SK-N-SH treated with all-trans-retinoic acid at 6 μM for 48 hours (cell line): ENCODE results near the gene RNF112.

Source experiments
- ARNTL ChIP-seq: fragments of 450-650 bp; formaldehyde crosslinking; IDR thresholded peaks from 2 replicates; pipeline ENCODE4 v1.5.0; 2020; ENCODE audit warnings: low read depth, mild to moderate bottlenecking, moderate library complexity, borderline replicate concordance
- ESRRG ChIP-seq: fragments of 250-450 bp; sonication (Bioruptor Pico); IDR thresholded peaks from 2 replicates; pipeline ENCODE4 v1.6.1; 2021; ENCODE audit warnings: mild to moderate bottlenecking
- OSR1 ChIP-seq: fragments of 250-450 bp; sonication (Bioruptor Pico); IDR thresholded peaks from 2 replicates; pipeline ENCODE4 v1.8.0; 2022; ENCODE audit warnings: moderate library complexity, mild to moderate bottlenecking, inconsistent platforms
- TCF4 ChIP-seq: fragments of 250-450 bp; sonication (Bioruptor Pico); IDR thresholded peaks from 2 replicates; pipeline ENCODE4 v1.8.0; 2021; ENCODE audit warnings: mild to moderate bottlenecking, moderate library complexity, borderline replicate concordance
- ZC3H10 ChIP-seq: fragments of 250-450 bp; sonication (Bioruptor Pico); IDR thresholded peaks from 2 replicates; pipeline ENCODE4 v1.5.1; 2021; ENCODE audit warnings: mild to moderate bottlenecking, moderate library complexity
- ZFP3 ChIP-seq: fragments of 250-450 bp; sonication (Bioruptor Pico); IDR thresholded peaks from 2 replicates; pipeline ENCODE4 v1.5.0; 2020; ENCODE audit warnings: mild to moderate bottlenecking, moderate library complexity
- ZNF565 ChIP-seq: fragments of 450-650 bp; formaldehyde crosslinking; conservative IDR thresholded peaks from 2 replicates; pipeline ENCODE4 v1.5.0; 2020; ENCODE audit warnings: low read depth, mild to moderate bottlenecking, moderate library complexity
- TF ChIP-seq, protein P1 (sequence below): fragments of 250-450 bp; sonication (Bioruptor Pico); IDR thresholded peaks from 2 replicates; pipeline ENCODE4 v1.8.0; 2020; ENCODE audit warnings: mild to moderate bottlenecking, moderate library complexity, borderline replicate concordance

GRCh38 chr17:19461116-19461515, 50.1 kb downstream of the RNF112 start:
- TF ChIP-seq ZC3H10 (CRISPR knock-in tag) (no peak), TCF4 (CRISPR knock-in tag) (no peak), ZFP3 (CRISPR knock-in tag) (no peak), ZNF565 (CRISPR knock-in tag) (no peak), ARNTL (CRISPR knock-in tag) (no peak), ESRRG (no peak), OSR1 (CRISPR knock-in tag) (no peak)
- TF ChIP-seq, protein P1, sequence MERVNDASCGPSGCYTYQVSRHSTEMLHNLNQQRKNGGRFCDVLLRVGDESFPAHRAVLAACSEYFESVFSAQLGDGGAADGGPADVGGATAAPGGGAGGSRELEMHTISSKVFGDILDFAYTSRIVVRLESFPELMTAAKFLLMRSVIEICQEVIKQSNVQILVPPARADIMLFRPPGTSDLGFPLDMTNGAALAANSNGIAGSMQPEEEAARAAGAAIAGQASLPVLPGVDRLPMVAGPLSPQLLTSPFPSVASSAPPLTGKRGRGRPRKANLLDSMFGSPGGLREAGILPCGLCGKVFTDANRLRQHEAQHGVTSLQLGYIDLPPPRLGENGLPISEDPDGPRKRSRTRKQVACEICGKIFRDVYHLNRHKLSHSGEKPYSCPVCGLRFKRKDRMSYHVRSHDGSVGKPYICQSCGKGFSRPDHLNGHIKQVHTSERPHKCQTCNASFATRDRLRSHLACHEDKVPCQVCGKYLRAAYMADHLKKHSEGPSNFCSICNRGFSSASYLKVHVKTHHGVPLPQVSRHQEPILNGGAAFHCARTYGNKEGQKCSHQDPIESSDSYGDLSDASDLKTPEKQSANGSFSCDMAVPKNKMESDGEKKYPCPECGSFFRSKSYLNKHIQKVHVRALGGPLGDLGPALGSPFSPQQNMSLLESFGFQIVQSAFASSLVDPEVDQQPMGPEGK (CRISPR knock-in tag): no peak
